A549 treated with AZD9567 at 1 μM for 4 hours (cell line): ENCODE results near the gene TAB2. TPM values are rescaled to one million over a fixed set of nuclear protein-coding genes. Genes with fewer than 3 reads are reported as not detected.

ENCODE experiments used
- total RNA-seq: library from RNA; stranded (reverse); fragments of 200-300 nt; extraction: Qiagen RNA extraction; gene quantifications from 5 replicates; pipeline ENCODE4 v1.2.3, GENCODE V29; 2022; ENCODE audit not compliant: insufficient read depth

Gene TAB2, protein sequence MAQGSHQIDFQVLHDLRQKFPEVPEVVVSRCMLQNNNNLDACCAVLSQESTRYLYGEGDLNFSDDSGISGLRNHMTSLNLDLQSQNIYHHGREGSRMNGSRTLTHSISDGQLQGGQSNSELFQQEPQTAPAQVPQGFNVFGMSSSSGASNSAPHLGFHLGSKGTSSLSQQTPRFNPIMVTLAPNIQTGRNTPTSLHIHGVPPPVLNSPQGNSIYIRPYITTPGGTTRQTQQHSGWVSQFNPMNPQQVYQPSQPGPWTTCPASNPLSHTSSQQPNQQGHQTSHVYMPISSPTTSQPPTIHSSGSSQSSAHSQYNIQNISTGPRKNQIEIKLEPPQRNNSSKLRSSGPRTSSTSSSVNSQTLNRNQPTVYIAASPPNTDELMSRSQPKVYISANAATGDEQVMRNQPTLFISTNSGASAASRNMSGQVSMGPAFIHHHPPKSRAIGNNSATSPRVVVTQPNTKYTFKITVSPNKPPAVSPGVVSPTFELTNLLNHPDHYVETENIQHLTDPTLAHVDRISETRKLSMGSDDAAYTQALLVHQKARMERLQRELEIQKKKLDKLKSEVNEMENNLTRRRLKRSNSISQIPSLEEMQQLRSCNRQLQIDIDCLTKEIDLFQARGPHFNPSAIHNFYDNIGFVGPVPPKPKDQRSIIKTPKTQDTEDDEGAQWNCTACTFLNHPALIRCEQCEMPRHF
- total RNA-seq = 21.2 to 30.2 TPM (median 23.1 TPM) in 5 replicates

DNA sequence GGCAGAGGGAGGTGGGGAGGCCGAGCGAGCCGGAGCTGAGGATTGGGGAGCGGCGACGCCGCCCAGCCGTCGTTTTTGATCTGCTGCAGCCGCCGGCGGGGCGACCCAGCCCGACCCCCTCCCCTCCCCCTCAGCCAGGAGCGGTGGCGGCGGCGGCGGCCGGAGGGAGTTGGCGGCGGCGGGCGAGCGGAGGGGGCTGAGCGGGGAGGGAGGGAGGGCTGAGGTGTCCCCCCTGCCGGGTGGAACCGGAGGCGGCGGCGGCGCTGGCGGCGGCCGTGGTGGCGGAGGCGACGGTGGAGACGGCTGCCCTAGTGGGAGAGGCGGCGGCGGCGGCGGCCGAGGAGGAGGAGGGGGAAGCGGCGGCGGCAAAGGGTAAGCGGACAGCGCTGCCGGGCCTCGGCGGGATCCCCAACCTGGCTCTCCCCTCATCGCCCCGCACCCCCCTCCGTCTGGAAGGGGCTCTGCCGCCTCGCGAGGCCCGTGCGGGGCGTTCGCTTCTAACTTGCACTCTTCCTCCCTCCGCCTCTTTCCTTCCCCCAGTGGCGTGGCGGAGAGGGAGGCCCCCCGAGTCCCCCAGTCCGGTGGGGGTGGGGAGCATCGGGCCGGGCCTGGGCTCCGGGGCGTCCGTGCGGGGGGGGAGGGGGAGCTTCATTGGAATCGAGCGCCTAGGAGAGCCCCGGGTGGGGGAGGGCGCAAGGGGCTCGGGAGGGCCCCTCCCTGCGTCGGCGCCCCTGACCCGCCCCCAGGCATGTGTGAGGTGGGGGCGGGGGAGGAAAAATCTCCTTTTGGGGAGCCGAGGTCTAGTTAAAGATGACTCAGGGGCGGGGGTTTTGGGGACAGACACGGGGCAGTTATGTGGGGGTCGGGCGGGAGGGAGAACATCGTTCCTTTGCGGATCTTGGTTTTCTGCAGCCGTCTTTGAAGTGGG, at the start of gene TAB2:
TSS of gene TAB2 (plus strand) at position 69 of the 928 bp plus-strand sequence. CDS start 52,286 bp downstream, outside the sequence.

DNA sequence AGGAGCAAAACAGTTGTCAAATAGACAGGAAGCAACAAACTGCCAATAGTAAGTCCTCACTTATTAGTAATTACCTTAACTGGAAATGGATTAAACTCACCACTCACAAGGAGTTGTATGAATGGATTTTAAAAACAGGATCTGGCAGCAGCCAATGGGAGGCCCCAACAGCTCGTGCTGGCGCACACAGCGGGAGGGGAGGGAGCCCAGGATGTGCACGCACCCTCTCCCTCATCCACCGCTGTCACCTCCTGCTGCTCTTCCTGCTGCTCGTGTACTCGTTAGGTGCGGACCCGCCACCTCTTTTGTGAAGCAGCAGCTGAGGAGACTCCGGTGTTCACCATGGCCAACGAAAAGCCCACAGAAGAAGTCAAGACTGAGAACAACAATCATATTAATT, 82.5 kb downstream of the TAB2 start, which contains the start of gene SUMO4:
TSS of gene SUMO4 (plus strand) at position 213 of the 400 bp plus-strand sequence. CDS start at position 343, 130 bp downstream.

Other genes starting within 250 kb of the TAB2 start
- gene SUMO4, start 82.5 kb downstream of the TAB2 start, total RNA-seq = 0.07 to 0.08 TPM in 2 of 5 replicates, not detected in the others
- gene ZC3H12D, start 167.3 kb downstream of the TAB2 start, total RNA-seq = 0.03 to 0.12 TPM (median 0.06 TPM) in 4 of 5 replicates, not detected in the other
- 10.8 to 21.4 TPM (median 14.1 TPM) in 5 replicates for gene PPIL4, start 228.3 kb downstream of the TAB2 start, total RNA-seq
- 23.8 to 40.7 TPM (median 26.2 TPM) in 5 replicates for gene GINM1, start 248.7 kb downstream of the TAB2 start, total RNA-seq